Gastroesophageal sphincter (tissue), 4 donors: ENCODE results near the gene PCDH9. TPM values are rescaled to one million over a fixed set of nuclear protein-coding genes. Genes with fewer than 3 reads are reported as not detected.

ENCODE experiments used
- ATAC-seq: fragments of 150-250 bp; one replicate; pipeline ENCODE4 v1.9.1; 2016; ENCODE audit warnings: mild to moderate bottlenecking, moderate library complexity
- H3K27ac ChIP-seq, 4 donors: fragments of 200-600 bp; sonication (generic) in 3 of 4; 1 replicate in 3 of 4; 2 replicates in 1 of 4; pipeline ENCODE4 v1.5.1; 2016 to 2019
- H3K27me3 ChIP-seq: fragments of 200-600 bp; sonication (generic); one replicate; pipeline ENCODE4 v1.5.1; 2019
- H3K36me3 ChIP-seq, 2 donors: fragments of 200-600 bp; sonication (generic); one replicate each; pipeline ENCODE4 v1.5.1; 2019; ENCODE audit warnings: control low read depth in 1 of 2
- H3K4me1 ChIP-seq, 3 donors: fragments of 200-600 bp; sonication (generic); 1 replicate in 2 of 3; 2 replicates in 1 of 3; pipeline ENCODE4 v1.5.1; 2016 to 2019; ENCODE audit warnings: control low read depth in 2 of 3
- H3K4me3 ChIP-seq, 2 donors: fragments of 200-600 bp; sonication (generic); one replicate each; pipeline ENCODE4 v1.5.1; 2019; ENCODE audit warnings: mild to moderate bottlenecking in 1 of 2, moderate library complexity in 1 of 2
- H3K9me3 ChIP-seq, 3 donors: fragments of 200-600 bp; sonication (generic); one replicate each; pipeline ENCODE4 v1.5.1; 2017 to 2019; ENCODE audit warnings: control low read depth in 2 of 3
- CTCF ChIP-seq, 4 experiments: fragments of 200-600 bp in 2 of 4; fragments of 450-650 bp in 2 of 4; sonication (generic) in 1 of 4; IDR thresholded peaks; one replicate each; pipeline ENCODE4 v1.5.1; 2017 to 2019; ENCODE audit warnings: antibody characterized with exemption in 4 of 4, mild to moderate bottlenecking in 2 of 4, moderate library complexity in 2 of 4
- EP300 ChIP-seq: sonication (generic); formaldehyde crosslinking; IDR thresholded peaks from one replicate; pipeline ENCODE4 v1.6.1; 2017; ENCODE audit warnings: antibody characterized with exemption, mild to moderate bottlenecking
- POLR2A ChIP-seq, 2 donors: fragments of 450-650 bp; IDR thresholded peaks; one replicate each; pipeline ENCODE4 v1.6.1; 2017; ENCODE audit warnings: antibody characterized with exemption in 2 of 2, mild to moderate bottlenecking in 2 of 2, moderate library complexity in 1 of 2
- POLR2AphosphoS5 ChIP-seq: sonication (generic); formaldehyde crosslinking; IDR thresholded peaks from one replicate; pipeline ENCODE4 v1.6.1; 2017; ENCODE audit warnings: antibody characterized with exemption
- WGBS, 2 donors: methylation state at CpG; one replicate each; pipeline ENCODE4 v1.1.5; 2018; ENCODE audit warnings: low coverage in 1 of 2; 5-methylcytosine and 5-hydroxymethylcytosine counted together
- total RNA-seq, 4 donors: library from RNA; depleted of rRNA; stranded (reverse); fragments of >200 nt; gene quantifications; one replicate each; pipeline ENCODE4 v1.1.0, GENCODE V29; 2016

PCDH9 gene
- total RNA-seq, 4 donors from 2014 or later, result 52.9 to 141 (median 56.5) TPM

- WGBS, 2 donors, result 7 to 16% methylated on average over 6 of the region's 6 CpGs
- Histone ChIP-seq H3K4me3 (peak overlapping the region; percentile 83 to 88), H3K9me3 (no peaks in the 10 kb centered on the region), H3K36me3 (no peaks in the 10 kb centered on the region), H3K4me1 (peaks cover 0 to 71% (median 0%) of the 10 kb centered on the region in 3 donors), H3K27ac (peak overlapping the region in 1 of 4 donors; percentile 96), H3K27me3 (no peaks in the 10 kb centered on the region)
- ATAC-seq, result no peak
- TF ChIP-seq POLR2AphosphoS5 (no peak), CTCF (IDR thresholded peaks at IDR 0.05) (no peak), POLR2A (IDR thresholded peaks at IDR 0.05) (no peak), EP300 (no peak)
These were observed 1.2 kb downstream of the PCDH9 start for GRCh38 chr13:67228916-67229315.

- Histone ChIP-seq H3K27me3 (no peaks in the 10 kb centered on the region), H3K4me1 (peaks cover 0 to 65% (median 0%) of the 10 kb centered on the region in 3 donors), H3K4me3 (peak overlapping the region; percentile 83 to 88), H3K9me3 (no peaks in the 10 kb centered on the region), H3K36me3 (no peaks in the 10 kb centered on the region), H3K27ac (no peak overlapping the region)
- TF ChIP-seq POLR2AphosphoS5, result no peak
- no peak for TF ChIP-seq CTCF (IDR thresholded peaks at IDR 0.05)
- TF ChIP-seq POLR2A (IDR thresholded peaks at IDR 0.05), result no peak
- no peak for TF ChIP-seq EP300
- 90 to 100% methylated on average over 2 of the region's 3 CpGs for WGBS, 2 donors
- ATAC-seq, result no peak
These were observed 2.1 kb downstream of the PCDH9 start for GRCh38 chr13:67228031-67228430.

DNA sequence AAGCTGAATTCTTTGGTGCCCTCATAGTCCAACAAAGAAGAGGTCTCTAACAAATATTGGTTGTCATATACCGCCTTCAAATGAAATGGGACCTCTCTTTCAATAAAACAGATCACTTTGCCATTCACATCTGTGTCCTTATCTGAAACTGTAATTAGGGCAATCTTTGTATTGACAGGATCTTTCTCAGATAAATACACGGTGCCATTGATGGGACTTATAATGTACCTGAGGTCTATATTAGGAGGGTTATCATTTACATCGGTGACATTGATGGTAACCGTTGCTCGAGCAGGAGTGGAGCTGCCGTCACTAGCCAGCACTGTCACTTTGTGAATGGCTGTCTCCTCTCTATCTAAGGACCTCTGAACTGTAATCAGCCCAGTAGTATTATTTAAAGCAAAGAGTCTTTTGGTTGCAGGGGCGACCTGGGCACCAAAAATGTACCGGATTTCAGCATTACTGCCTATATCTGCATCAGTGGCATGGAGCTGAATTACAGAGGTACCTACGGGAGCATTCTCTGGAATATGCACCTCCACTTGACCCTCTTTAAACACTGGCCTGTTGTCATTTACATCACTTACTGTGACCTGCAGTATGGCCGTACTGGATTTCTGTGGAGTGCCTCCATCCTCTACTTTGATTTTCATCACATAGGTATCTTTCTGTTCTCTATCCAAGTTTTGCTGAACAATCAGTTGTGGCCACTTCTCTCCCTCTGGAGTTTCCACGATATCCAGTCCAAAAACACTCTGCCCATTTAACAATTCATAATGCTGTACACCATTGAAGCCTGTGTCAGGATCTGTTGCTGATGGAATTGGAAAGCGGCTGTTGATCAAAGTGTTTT is 2.8 kb downstream of the PCDH9 start:
- TF ChIP-seq POLR2A (IDR thresholded peaks at IDR 0.05) (no peak), CTCF (IDR thresholded peaks at IDR 0.05) (no peak), EP300 (no peak), POLR2AphosphoS5 (no peak)
- 89 to 94% methylated on average over 5 to 10 of the region's 12 CpGs for WGBS, 2 donors
- no peaks in the 10 kb centered on the region for H3K9me3 ChIP-seq
- no peak overlapping the region for H3K27ac ChIP-seq
- no peaks in the 10 kb centered on the region for H3K36me3 ChIP-seq
- H3K4me1 ChIP-seq, result peaks cover 0 to 70% (median 0%) of the 10 kb centered on the region in 3 donors
- no peaks in the 10 kb centered on the region for H3K27me3 ChIP-seq
- ATAC-seq, result no peak
- H3K4me3 ChIP-seq, result peak overlapping the region; percentile 83 to 88

DNA sequence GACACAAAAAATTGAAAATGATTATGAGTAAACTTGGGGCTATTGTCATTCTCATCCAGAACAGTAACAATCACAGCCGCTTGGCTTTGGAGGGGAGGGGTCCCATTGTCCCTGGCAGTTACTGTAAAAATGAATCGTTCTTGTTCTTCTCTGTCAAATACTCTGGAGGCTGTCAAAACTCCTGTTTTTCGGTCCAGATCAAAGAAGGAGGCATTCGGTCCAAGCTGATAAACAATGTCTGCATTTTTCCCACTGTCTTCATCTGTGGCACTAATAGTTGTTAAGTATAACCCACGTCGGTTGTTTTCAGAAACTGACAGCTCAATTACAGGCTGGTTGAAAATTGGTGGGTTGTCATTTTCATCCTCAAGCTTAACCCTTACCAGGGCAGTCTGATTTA is 3.4 kb downstream of the PCDH9 start:
- Histone ChIP-seq H3K4me3 (peak overlapping the region; percentile 83 to 88), H3K27ac (no peak overlapping the region), H3K36me3 (no peaks in the 10 kb centered on the region), H3K9me3 (no peaks in the 10 kb centered on the region), H3K4me1 (peaks cover 0 to 70% (median 0%) of the 10 kb centered on the region in 3 donors), H3K27me3 (no peaks in the 10 kb centered on the region)
- no peak for ATAC-seq
- TF ChIP-seq POLR2A (IDR thresholded peaks at IDR 0.05) (no peak), POLR2AphosphoS5 (no peak), CTCF (IDR thresholded peaks at IDR 0.05) (no peak), EP300 (no peak)
- WGBS, 2 donors, result 64 to 76% methylated on average over 4 to 6 of the region's 6 CpGs
